Vagina (tissue), 2 donors: ENCODE results near the gene BAIAP2L1. TPM values are rescaled to one million over a fixed set of nuclear protein-coding genes. Genes with fewer than 3 reads are reported as not detected.

Experiments used
- DNase-seq, 2 donors: peaks; one replicate each; pipeline ENCODE4 v3.0.0-alpha.2; 2017; ENCODE audit errors: extremely low spot score in 2 of 2
- H3K27ac ChIP-seq: fragments of 200-600 bp; sonication (generic); one replicate; pipeline ENCODE4 v1.5.1; 2019
- H3K27me3 ChIP-seq: fragments of 200-600 bp; sonication (generic); one replicate; pipeline ENCODE4 v1.5.1; 2019
- H3K36me3 ChIP-seq, 2 donors: fragments of 200-600 bp; sonication (generic); one replicate each; pipeline ENCODE4 v1.5.1; 2017 to 2019
- H3K4me1 ChIP-seq: fragments of 200-600 bp; sonication (generic); one replicate; pipeline ENCODE4 v1.5.1; 2019
- H3K4me3 ChIP-seq, 2 donors: fragments of 200-600 bp; sonication (generic); 1 replicate in 1 of 2; 2 replicates in 1 of 2; pipeline ENCODE4 v1.5.1; 2016 to 2019
- H3K9me3 ChIP-seq: fragments of 200-600 bp; sonication (generic); one replicate; pipeline ENCODE4 v1.5.1; 2019
- CTCF ChIP-seq, 3 experiments: fragments of 450-650 bp in 2 of 3; fragments of 200-600 bp in 1 of 3; sonication (generic) in 1 of 3; IDR thresholded peaks; one replicate each; pipeline ENCODE4 v1.5.1; 2017 to 2019; ENCODE audit warnings: antibody characterized with exemption in 3 of 3, mild to moderate bottlenecking in 2 of 3, moderate library complexity in 2 of 3
- POLR2A ChIP-seq, 2 donors: fragments of 450-650 bp; IDR thresholded peaks; one replicate each; pipeline ENCODE4 v1.6.1; 2017; ENCODE audit warnings: antibody characterized with exemption in 2 of 2, mild to moderate bottlenecking in 2 of 2, moderate library complexity in 2 of 2
- POLR2AphosphoS5 ChIP-seq, 2 donors: sonication (generic); formaldehyde crosslinking; IDR thresholded peaks; one replicate each; pipeline ENCODE4 v1.9.0; 2017; ENCODE audit warnings: antibody characterized with exemption in 2 of 2, mild to moderate bottlenecking in 2 of 2, low read depth in 1 of 2; ENCODE audit not compliant: insufficient read depth in 1 of 2
- intact Hi-C: fragments of 100-400 bp; cut with DNase I; formaldehyde crosslinking; loops from one replicate; pipeline ENCODE4 v1.15.1; 2023
- total RNA-seq: library from RNA; depleted of rRNA; stranded (reverse); fragments of >200 nt; gene quantifications from one replicate; pipeline ENCODE4 v1.2.3, GENCODE V29; 2016

The BAIAP2L1 gene
- total RNA-seq, 1 donor from 2014 or later, result 17.2 TPM

DNA sequence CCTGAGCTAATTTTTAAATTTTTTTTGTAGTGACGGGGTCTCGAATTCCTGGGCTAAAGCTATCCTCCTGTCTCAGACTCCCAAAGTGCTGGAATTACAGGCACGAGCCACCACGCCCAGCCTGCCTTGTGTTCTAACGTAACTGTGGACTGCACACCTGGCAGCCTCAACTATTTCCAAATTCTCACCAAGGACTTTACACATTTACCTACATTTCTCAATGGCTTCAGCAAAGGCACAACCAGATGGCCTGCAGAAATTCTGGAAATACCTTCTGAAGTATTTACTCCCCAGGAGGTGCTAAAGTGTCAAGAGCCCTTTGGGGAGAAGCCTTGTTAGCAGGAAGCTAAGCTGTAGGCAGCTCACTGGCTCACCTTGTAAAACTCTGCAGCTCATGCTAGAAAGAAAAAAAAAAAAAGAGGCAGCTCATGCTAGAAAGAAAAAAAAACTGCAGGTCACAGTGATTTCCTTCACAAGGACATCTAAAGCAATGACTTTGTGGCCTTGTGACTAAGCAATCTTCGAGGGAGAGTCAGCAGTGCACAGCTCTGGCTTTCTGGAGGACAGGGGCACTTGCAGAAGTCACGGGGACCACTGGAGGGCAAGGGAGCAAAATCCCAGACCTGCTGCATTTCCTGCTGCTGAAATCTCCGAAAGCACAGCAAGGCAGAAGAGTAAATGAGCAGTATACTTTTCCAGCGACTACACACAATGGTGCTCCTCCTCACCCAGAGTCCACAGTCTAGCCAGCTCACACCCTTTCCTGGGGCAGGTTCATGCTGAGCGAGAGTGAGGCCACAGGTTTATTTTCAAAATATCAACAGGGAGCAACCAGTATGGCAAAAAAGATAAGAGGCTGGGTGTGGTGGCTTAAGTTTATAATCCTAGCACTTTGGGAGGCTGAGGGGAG, 40.4 kb downstream of the BAIAP2L1 start:
- H3K9me3 ChIP-seq, result no peaks in the 10 kb centered on the region
- intact Hi-C loops, result no loop called here
- H3K4me3 ChIP-seq, result no peak overlapping the region
- no peaks in the 10 kb centered on the region for H3K27me3 ChIP-seq
- DNase-seq, result no peak
- H3K27ac ChIP-seq, result no peak overlapping the region
- H3K4me1 ChIP-seq, result no peaks in the 10 kb centered on the region
- TF ChIP-seq POLR2AphosphoS5 (IDR thresholded peaks at IDR 0.05; ENCODE audit: insufficient read depth in 1 of 2, low read depth in 1 of 2), result no peak
- no peaks in the 10 kb centered on the region for H3K36me3 ChIP-seq

DNA sequence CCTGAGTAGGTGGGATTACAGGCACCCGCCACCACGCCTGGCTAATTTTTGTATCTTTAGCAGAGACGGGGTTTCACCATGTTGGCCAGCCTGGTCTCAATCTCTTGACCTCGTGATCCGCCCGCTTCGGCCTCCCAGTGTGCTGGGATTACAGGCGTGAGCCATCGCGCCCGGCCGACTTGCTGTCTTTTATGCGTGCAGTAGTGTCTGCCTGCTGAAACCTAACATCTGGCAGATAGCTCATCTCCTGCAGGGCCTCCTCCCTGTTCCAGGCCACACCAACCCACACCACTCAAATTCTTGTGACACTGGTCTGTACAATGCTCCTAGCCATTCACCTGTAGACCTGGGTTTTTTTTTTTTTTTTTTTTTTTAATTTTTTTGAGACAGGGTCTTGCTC, 41.5 kb downstream of the BAIAP2L1 start:
- H3K4me3 ChIP-seq, result no peak overlapping the region
- H3K9me3 ChIP-seq, result no peaks in the 10 kb centered on the region
- H3K27ac ChIP-seq, result no peak overlapping the region
- TF ChIP-seq POLR2A (IDR thresholded peaks at IDR 0.05) (no peak), POLR2AphosphoS5 (IDR thresholded peaks at IDR 0.05; ENCODE audit: insufficient read depth in 1 of 2, low read depth in 1 of 2) (no peak), CTCF (IDR thresholded peaks at IDR 0.05) (no peak)
- H3K27me3 ChIP-seq, result no peaks in the 10 kb centered on the region
- no peaks in the 10 kb centered on the region for H3K4me1 ChIP-seq
- intact Hi-C loops, result no loop called here
- no peak for DNase-seq
- no peaks in the 10 kb centered on the region for H3K36me3 ChIP-seq

DNA sequence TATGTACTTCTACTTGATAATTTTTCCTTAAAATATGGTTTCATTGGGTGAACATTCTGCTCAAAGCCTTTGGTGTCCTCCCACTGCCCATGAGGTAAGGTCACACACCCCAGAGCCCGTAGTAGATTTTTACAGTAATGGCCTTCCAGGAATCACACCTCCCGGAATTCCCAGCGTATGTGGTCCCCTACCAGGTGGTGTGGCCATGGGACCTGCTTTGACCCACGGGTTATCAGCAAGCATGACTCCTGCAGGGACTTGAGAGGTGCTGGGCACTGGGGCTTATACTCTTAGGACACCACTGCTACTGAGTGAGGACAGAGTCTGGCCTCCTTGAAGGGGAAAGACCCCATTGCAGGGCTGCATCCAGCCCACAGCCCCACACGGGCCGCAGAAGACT, 42.2 kb downstream of the BAIAP2L1 start:
- no peak overlapping the region for H3K4me3 ChIP-seq
- H3K4me1 ChIP-seq, result no peaks in the 10 kb centered on the region
- H3K27ac ChIP-seq, result no peak overlapping the region
- TF ChIP-seq CTCF (IDR thresholded peaks at IDR 0.05) (no peak), POLR2AphosphoS5 (IDR thresholded peaks at IDR 0.05; ENCODE audit: insufficient read depth in 1 of 2, low read depth in 1 of 2) (no peak), POLR2A (IDR thresholded peaks at IDR 0.05) (no peak)
- H3K27me3 ChIP-seq, result no peaks in the 10 kb centered on the region
- intact Hi-C loops, result no loop called here
- no peaks in the 10 kb centered on the region for H3K36me3 ChIP-seq
- no peaks in the 10 kb centered on the region for H3K9me3 ChIP-seq
- DNase-seq, result no peak

DNA sequence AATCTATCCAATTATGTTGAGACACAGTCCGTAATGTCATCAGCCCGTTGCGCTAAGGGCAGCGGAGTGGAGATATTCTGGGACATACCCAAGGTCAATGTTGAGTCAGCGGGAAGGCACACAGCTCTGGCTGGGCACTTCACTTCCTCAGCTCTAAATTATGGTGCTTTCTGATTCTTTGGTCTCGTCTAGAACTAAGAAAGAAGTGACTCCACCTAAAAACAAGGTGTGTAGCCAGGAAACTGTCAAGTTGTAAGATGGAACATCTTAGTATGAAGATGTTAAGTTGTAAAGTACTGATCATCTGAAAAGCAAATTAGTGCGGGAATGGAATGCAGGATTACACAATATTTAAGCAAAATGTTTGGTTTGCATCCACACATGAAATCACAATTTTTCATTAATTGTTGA, 43.1 kb downstream of the BAIAP2L1 start:
- no peak overlapping the region for H3K27ac ChIP-seq
- no peak for DNase-seq

GRCh38 chr7:98355250-98355538, 45.7 kb downstream of the BAIAP2L1 start:
- intact Hi-C loops, result no loop called here
- Histone ChIP-seq H3K9me3 (no peaks in the 10 kb centered on the region), H3K4me1 (peaks cover 6% of the 10 kb centered on the region), H3K27ac (no peak overlapping the region), H3K36me3 (no peaks in the 10 kb centered on the region), H3K27me3 (no peaks in the 10 kb centered on the region), H3K4me3 (no peak overlapping the region)
- TF ChIP-seq CTCF (IDR thresholded peaks at IDR 0.05), result no peak
- TF ChIP-seq POLR2A (IDR thresholded peaks at IDR 0.05), result no peak
- no peak for TF ChIP-seq POLR2AphosphoS5 (IDR thresholded peaks at IDR 0.05; ENCODE audit: insufficient read depth in 1 of 2, low read depth in 1 of 2)
- no peak for DNase-seq

More for the DNA sequence above, 43.1 kb downstream of the BAIAP2L1 start:
- intact Hi-C loops, result no loop called here
- Histone ChIP-seq H3K4me1 (peaks cover 3% of the 10 kb centered on the region), H3K36me3 (no peaks in the 10 kb centered on the region), H3K27me3 (no peaks in the 10 kb centered on the region), H3K9me3 (no peaks in the 10 kb centered on the region), H3K4me3 (no peak overlapping the region)
- TF ChIP-seq POLR2AphosphoS5 (IDR thresholded peaks at IDR 0.05; ENCODE audit: insufficient read depth in 1 of 2, low read depth in 1 of 2) (peak in 1 of 2 donors; percentile 46), CTCF (IDR thresholded peaks at IDR 0.05) (no peak), POLR2A (IDR thresholded peaks at IDR 0.05) (no peak)
